GM23248 (cell line): Measurements from ENCODE around the gene FAM89A. TPM values are rescaled to one million over a fixed set of nuclear protein-coding genes. Genes with fewer than 3 reads are reported as not detected.
A peak's percentile ranks its signal among the peaks of the same experiment; 100 is the strongest.

Experiments
- DNase-seq: peaks from one replicate; pipeline ENCODE4 v3.0.0-alpha.2; 2015
- H2AFZ ChIP-seq: fragments of 200-600 bp; sonication (generic); 2 replicates; pipeline ENCODE4 v1.6.1; 2016; ENCODE audit warnings: antibody characterized with exemption
- H3F3A ChIP-seq: fragments of 200-600 bp; sonication (generic); 2 replicates; pipeline ENCODE4 v1.6.1; 2016; ENCODE audit warnings: mild to moderate bottlenecking, antibody characterized with exemption, mixed run types; ENCODE audit not compliant: insufficient read depth
- H3K27ac ChIP-seq: fragments of 200-600 bp; sonication (generic); 2 replicates; pipeline ENCODE4 v1.5.1; 2016; ENCODE audit warnings: mild to moderate bottlenecking
- H3K27me3 ChIP-seq: fragments of 200-600 bp; sonication (generic); replicated peaks from 2 replicates; pipeline ENCODE4 v1.6.1; 2016; ENCODE audit warnings: mild to moderate bottlenecking; ENCODE audit not compliant: insufficient read depth
- H3K36me3 ChIP-seq: fragments of 200-600 bp; sonication (generic); 2 replicates; pipeline ENCODE4 v1.6.1; 2016; ENCODE audit warnings: low read depth, mild to moderate bottlenecking
- H3K4me1 ChIP-seq: fragments of 200-600 bp; sonication (generic); 2 replicates; pipeline ENCODE4 v1.6.1; 2016; ENCODE audit warnings: mild to moderate bottlenecking; ENCODE audit not compliant: insufficient read depth
- H3K4me2 ChIP-seq: fragments of 200-600 bp; sonication (generic); one replicate; pipeline ENCODE4 v1.6.1; 2016; ENCODE audit warnings: mild to moderate bottlenecking; ENCODE audit not compliant: unreplicated experiment
- H3K4me3 ChIP-seq: fragments of 200-600 bp; sonication (generic); 2 replicates; pipeline ENCODE4 v1.5.1; 2016; ENCODE audit warnings: mild to moderate bottlenecking
- H3K79me2 ChIP-seq: fragments of 200-600 bp; sonication (generic); 2 replicates; pipeline ENCODE4 v1.6.1; 2016; ENCODE audit warnings: mild to moderate bottlenecking; ENCODE audit not compliant: insufficient read depth
- H3K9ac ChIP-seq: fragments of 200-600 bp; sonication (generic); 2 replicates; pipeline ENCODE4 v1.6.1; 2016; ENCODE audit warnings: mild to moderate bottlenecking
- H3K9me2 ChIP-seq: fragments of 200-600 bp; sonication (generic); 2 replicates; pipeline ENCODE4 v1.6.1; 2016; ENCODE audit warnings: mixed run types, mild to moderate bottlenecking, moderate library complexity; ENCODE audit not compliant: insufficient read depth
- H3K9me3 ChIP-seq: fragments of 200-600 bp; sonication (generic); one replicate; pipeline ENCODE4 v1.6.1; 2017; ENCODE audit warnings: low read depth
- H4K20me1 ChIP-seq: fragments of 200-600 bp; sonication (generic); 2 replicates; pipeline ENCODE4 v1.6.0; 2016; ENCODE audit not compliant: insufficient read depth
- EZH2 ChIP-seq: fragments of 200-600 bp; sonication (generic); IDR thresholded peaks from 2 replicates; pipeline ENCODE4 v1.6.1; 2018; ENCODE audit warnings: antibody characterized with exemption, mild to moderate bottlenecking; ENCODE audit not compliant: insufficient read depth, poor library complexity, severe bottlenecking
- EZH2phosphoT487 ChIP-seq: fragments of 200-600 bp; sonication (generic); IDR thresholded peaks from 2 replicates; pipeline ENCODE4 v1.6.1; 2018; ENCODE audit warnings: antibody characterized with exemption, moderate library complexity, mild to moderate bottlenecking, low read depth; ENCODE audit not compliant: insufficient read depth
- WGBS, 2 experiments: methylation state at CpG; one replicate each; pipeline ENCODE4 v1.1.6; 2015 to 2017; ENCODE audit warnings: low lambda C conversion rate in 2 of 2, low coverage in 1 of 2; ENCODE audit errors: missing lambda C conversion rate in 2 of 2; 5-methylcytosine and 5-hydroxymethylcytosine counted together
- in situ Hi-C: fragments of 300-500 bp; cut with MboI; formaldehyde crosslinking; loops from 2 replicates; pipeline ENCODE4 v1.15.0; 2020
- polyA plus RNA-seq: library from polyadenylated mRNA; unstranded; fragments of >200 nt; fragmentation: Nextera tagmentation; extraction: Ambion mirVana; gene quantifications from 2 replicates; pipeline ENCODE4 v1.2.1, GENCODE V29; 2016
- total RNA-seq: library from RNA; depleted of rRNA; stranded (reverse); fragments of >200 nt; shearing (Covaris generic); gene quantifications from 2 replicates; pipeline ENCODE4 v1.2.3, GENCODE V29; 2014; rRNA removed

FAM89A gene
- total RNA-seq (0.51 and 6.3 TPM in 2 replicates), polyA plus RNA-seq (2.4 and 3.1 TPM in 2 replicates)

DNA sequence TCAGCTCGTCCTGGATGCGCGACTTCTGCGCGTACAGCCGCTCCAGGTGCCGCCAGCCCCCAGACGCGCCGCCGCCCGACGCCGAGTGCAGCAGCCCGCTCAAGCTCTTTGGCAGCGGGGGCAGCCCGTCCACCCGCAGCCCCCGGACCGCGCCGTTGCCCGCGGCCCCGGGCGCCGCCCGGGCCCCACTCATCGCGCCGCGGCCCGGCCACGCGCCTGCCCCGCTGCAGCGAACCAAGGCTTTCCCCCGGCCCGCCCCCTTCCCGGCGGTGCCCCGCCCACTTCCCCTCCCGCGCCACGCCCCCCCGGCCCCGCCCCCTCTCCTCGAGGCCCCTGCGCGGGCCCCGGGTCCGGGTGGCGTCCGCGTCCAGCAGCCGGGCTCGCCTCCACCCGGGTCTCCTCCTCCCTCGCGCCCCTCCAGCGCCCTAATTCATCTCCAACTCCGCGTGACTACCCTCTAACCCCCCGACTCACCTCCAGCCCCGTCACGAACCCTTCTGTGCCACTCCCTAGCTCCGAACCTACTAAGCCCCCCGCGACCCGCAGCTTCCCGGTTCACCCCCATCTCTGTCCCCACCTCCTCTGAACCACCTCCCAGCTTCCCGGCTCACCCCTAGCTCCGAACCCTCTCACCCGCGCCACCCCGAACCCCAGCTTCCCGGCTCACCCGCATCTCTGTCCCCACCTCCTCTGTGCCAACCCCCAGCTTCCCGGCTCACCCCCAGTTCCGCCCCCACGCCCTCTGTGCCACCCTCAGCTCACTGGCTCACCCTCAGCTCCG is at the start of gene FAM89A:
FAM89A (minus strand) TSS at position 236 of the 781 bp plus-strand sequence; CDS start at position 193, 43 bp downstream.
- 2 to 5% methylated on average over 10 to 76 of the region's 82 CpGs for WGBS, 2 experiments
- Histone ChIP-seq H4K20me1 (no peaks in the 10 kb centered on the region), H3K9me3 (no peaks in the 10 kb centered on the region), H3K79me2 (no peaks in the 10 kb centered on the region), H2AFZ (peak within 1 kb of the TSS; percentile 84), H3K9me2 (no peaks in the 10 kb centered on the region), H3K4me3 (peak within 1 kb of the TSS; percentile 73), H3K9ac (peak within 1 kb of the TSS; percentile 51), H3K4me2 (peak within 1 kb of the TSS; percentile 73), H3K4me1 (no peaks in the 10 kb centered on the region), H3F3A (no peaks in the 10 kb centered on the region), H3K36me3 (no peaks in the 10 kb centered on the region), H3K27me3 (peaks cover 26% of the 10 kb centered on the region), H3K27ac (no peak within 1 kb of the TSS)
- DNase-seq = peak; percentile 68
- in situ Hi-C loops = no loop called here
- TF ChIP-seq EZH2phosphoT487 (no peak), EZH2 (no peak)

DNA sequence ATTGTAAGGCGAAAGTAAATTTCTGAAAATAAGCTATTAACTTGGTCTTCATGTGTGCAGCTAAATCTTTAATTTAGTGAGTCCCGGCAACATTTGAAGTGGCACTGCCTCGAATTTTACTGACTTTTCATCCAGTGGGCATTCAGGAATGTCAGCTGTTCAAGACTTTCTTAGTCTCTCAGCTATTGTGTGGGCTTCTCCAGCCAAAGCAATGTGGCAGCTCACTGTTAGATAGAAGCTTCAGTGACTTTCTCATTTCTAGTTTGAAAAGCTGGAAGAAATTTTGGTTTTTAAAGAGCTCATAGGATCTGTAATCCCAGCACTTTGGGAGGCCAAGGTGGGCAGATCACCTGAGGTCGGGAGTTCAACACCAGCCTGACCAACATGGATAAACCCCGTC is 44.3 kb upstream of the FAM89A start:
- H3F3A ChIP-seq = no peaks in the 10 kb centered on the region
- no peak overlapping the region for H3K27ac ChIP-seq
- no peaks in the 10 kb centered on the region for H3K36me3 ChIP-seq
- WGBS, 2 experiments = 35 to 43% methylated on average over 5 of the region's 5 CpGs
- H3K4me1 ChIP-seq = no peaks in the 10 kb centered on the region
- H3K9me3 ChIP-seq = no peaks in the 10 kb centered on the region
- TF ChIP-seq EZH2phosphoT487 (no peak), EZH2 (no peak)
- no peak overlapping the region for H2AFZ ChIP-seq
- no peak overlapping the region for H3K9ac ChIP-seq
- H3K4me2 ChIP-seq = no peak overlapping the region
- no peaks in the 10 kb centered on the region for H3K9me2 ChIP-seq
- DNase-seq = no peak
- no peaks in the 10 kb centered on the region for H3K79me2 ChIP-seq
- H3K4me3 ChIP-seq = no peak overlapping the region
- in situ Hi-C loops = no loop called here
- no peaks in the 10 kb centered on the region for H4K20me1 ChIP-seq
- peaks cover 6% of the 10 kb centered on the region; the same call in 1 of the 2 replicates for H3K27me3 ChIP-seq

GRCh38 chr1:231079163-231079562 is 39.1 kb upstream of the FAM89A start:
- Histone ChIP-seq H3K4me2 (no peak overlapping the region), H3K4me3 (no peak overlapping the region), H3K36me3 (no peaks in the 10 kb centered on the region), H3K9me3 (no peaks in the 10 kb centered on the region), H3K79me2 (no peaks in the 10 kb centered on the region), H3K9ac (no peak overlapping the region), H3K27ac (no peak overlapping the region), H4K20me1 (no peaks in the 10 kb centered on the region), H3F3A (no peaks in the 10 kb centered on the region), H2AFZ (no peak overlapping the region), H3K9me2 (no peaks in the 10 kb centered on the region), H3K27me3 (peaks cover 1% of the 10 kb centered on the region), H3K4me1 (no peaks in the 10 kb centered on the region)
- TF ChIP-seq EZH2phosphoT487 = no peak
- no peak for TF ChIP-seq EZH2
- no peak for DNase-seq
- in situ Hi-C loops = no loop called here
- 28 to 33% methylated on average over 4 of the region's 4 CpGs for WGBS, 2 experiments

DNA sequence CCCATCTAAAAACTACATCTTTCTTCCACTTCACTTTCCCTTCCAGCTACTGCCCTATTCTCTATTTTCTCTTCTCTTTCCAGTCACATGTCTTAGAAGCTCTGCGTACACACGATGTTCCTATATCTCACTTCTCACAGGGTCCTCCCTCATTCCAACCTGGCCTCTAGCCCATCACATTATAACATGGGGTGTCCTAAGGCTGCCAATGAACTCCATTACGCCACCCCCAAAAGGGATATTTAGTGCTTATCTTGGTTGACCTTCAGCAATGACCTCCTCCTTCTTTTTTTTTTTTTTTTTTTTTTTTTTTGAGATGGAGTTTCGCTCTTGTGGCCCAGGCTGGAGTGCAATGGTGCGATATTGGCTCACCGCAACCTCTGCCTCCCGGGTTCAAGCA is 38.2 kb upstream of the FAM89A start:
- TF ChIP-seq EZH2phosphoT487 (no peak), EZH2 (no peak)
- WGBS, 2 experiments = 46 to 63% methylated on average over 3 to 7 of the region's 7 CpGs

More for the DNA sequence above, 38.2 kb upstream of the FAM89A start:
- Histone ChIP-seq H3F3A (no peaks in the 10 kb centered on the region), H3K9ac (no peak overlapping the region), H4K20me1 (no peaks in the 10 kb centered on the region), H3K9me2 (no peaks in the 10 kb centered on the region), H3K79me2 (no peaks in the 10 kb centered on the region), H3K4me2 (no peak overlapping the region), H3K4me1 (no peaks in the 10 kb centered on the region), H3K27me3 (no peaks in the 10 kb centered on the region; the same call in none of the 2 replicates), H3K36me3 (no peaks in the 10 kb centered on the region), H2AFZ (no peak overlapping the region), H3K4me3 (no peak overlapping the region), H3K27ac (no peak overlapping the region), H3K9me3 (no peaks in the 10 kb centered on the region)
- in situ Hi-C loops = no loop called here
- DNase-seq = no peak
